Measurements from ENCODE around the gene DNHD1. TPM values are rescaled to one million over a fixed set of nuclear protein-coding genes. Genes with fewer than 3 reads are reported as not detected.

The DNHD1 gene
- total and polyA plus RNA-seq, 2 of the 8 experiments (the other 6 are each of a cell fraction or from before 2014, with no cell fraction given) = 5.0 to 6.8 TPM

DNA sequence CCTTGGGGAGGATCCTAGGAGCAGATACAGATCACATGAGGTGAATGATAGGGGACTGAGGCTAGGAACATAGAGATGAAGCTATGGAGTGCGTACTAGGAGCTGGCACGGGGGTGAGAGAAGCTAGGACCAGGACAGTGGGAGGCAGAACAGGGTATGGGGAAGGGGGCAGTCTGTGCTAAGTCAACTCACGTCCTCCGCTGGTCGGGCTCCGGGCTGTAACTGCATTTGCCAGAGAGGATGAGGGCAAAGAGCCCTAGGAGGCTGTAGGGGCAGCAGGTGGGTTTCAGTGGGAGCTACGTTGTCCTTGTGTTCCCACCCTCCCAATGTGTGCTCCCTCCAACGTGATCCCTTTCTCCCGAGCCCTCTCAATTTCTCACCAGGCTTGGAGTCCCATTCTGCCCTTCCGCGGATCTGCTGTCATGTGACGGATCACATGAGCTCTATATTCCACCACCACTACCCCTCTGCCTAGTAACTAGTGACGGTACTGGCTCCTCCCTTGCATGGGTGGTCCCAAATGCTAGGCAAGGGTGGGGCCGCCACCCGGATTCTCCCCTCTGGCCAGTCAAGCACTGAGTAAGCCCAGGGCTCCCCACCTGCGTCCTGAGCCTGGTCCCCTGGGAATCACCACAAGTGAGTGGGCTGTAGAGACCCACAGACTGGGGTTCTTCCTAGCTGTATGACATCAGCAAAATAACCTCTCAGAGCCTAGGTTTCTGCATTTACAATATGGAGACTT, 122.1 kb downstream of the DNHD1 start, which contains the start of gene TPP1 (continued):
- no peak for TF ChIP-seq JUN (IDR thresholded peaks at IDR 0.05; ENCODE audit: low read depth, low read length)
- peak; percentile 67 for TF ChIP-seq KDM4A (IDR thresholded peaks at IDR 0.05; ENCODE audit: low read depth, low read length, severe bottlenecking)
- no peak; the same call in 1 of the 2 replicates for TF ChIP-seq KDM5A (IDR thresholded peaks at IDR 0.05; ENCODE audit: low read length)
- TF ChIP-seq, protein P1, sequence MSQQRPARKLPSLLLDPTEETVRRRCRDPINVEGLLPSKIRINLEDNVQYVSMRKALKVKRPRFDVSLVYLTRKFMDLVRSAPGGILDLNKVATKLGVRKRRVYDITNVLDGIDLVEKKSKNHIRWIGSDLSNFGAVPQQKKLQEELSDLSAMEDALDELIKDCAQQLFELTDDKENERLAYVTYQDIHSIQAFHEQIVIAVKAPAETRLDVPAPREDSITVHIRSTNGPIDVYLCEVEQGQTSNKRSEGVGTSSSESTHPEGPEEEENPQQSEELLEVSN (IDR thresholded peaks at IDR 0.05) = 0 out of 2 replicates have a peak, but pooled peaks have one; percentile 26
- TF ChIP-seq YY1 (IDR thresholded peaks at IDR 0.05; ENCODE audit: low read depth, low read length) = no peak
- peak; percentile 75 for TF ChIP-seq SP1 (IDR thresholded peaks at IDR 0.05; ENCODE audit: low read depth, low read length)
- TF ChIP-seq EGR1 (IDR thresholded peaks at IDR 0.05; ENCODE audit: borderline replicate concordance, low read depth, low read length) = no peak
- no peak for TF ChIP-seq BRCA1 (IDR thresholded peaks at IDR 0.05; ENCODE audit: low read depth, low read length)
- no peak for TF ChIP-seq POU5F1 (IDR thresholded peaks at IDR 0.05; ENCODE audit: low read depth, low read length)
- TF ChIP-seq KDM1A (IDR thresholded peaks at IDR 0.05; ENCODE audit: borderline replicate concordance, low read length) = no peak
- TF ChIP-seq, protein P2, sequence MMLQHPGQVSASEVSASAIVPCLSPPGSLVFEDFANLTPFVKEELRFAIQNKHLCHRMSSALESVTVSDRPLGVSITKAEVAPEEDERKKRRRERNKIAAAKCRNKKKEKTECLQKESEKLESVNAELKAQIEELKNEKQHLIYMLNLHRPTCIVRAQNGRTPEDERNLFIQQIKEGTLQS (IDR thresholded peaks at IDR 0.05; ENCODE audit: insufficient read depth, low read depth, low read length) = peak; percentile 99
- TF ChIP-seq CHD2 (IDR thresholded peaks at IDR 0.05; ENCODE audit: low read length) = 0 out of 2 replicates have a peak, but pooled peaks have one; percentile 31
- no peak for TF ChIP-seq NANOG (IDR thresholded peaks at IDR 0.05; ENCODE audit: insufficient read depth, low read depth, low read length, poor library complexity, severe bottlenecking)
- 0 out of 3 replicates have a peak, but pooled peaks of 1 of the 2 experiments have one; percentile 56 for TF ChIP-seq EP300 (IDR thresholded peaks at IDR 0.05; ENCODE audit: borderline replicate concordance in 1 of 2, low read depth in 2 of 2, low read length in 2 of 2)
- TF ChIP-seq CEBPB (IDR thresholded peaks at IDR 0.05; ENCODE audit: low read depth, low read length) = no peak
- no peak for TF ChIP-seq SIX5 (IDR thresholded peaks at IDR 0.05; ENCODE audit: low read depth, low read length)
- no peak for TF ChIP-seq SIRT6 (IDR thresholded peaks at IDR 0.05; ENCODE audit: low read length)
- TF ChIP-seq BACH1 (IDR thresholded peaks at IDR 0.05; ENCODE audit: low read length) = no peak
- TF ChIP-seq JUND (IDR thresholded peaks at IDR 0.05; ENCODE audit: low read length) = no peak
- TF ChIP-seq CTBP2 (IDR thresholded peaks at IDR 0.05; ENCODE audit: borderline replicate concordance, insufficient read depth, insufficient read length, low read length) = no peak
- no peak for TF ChIP-seq HDAC6 (IDR thresholded peaks at IDR 0.05; ENCODE audit: low read depth, low read length)
- no peak for TF ChIP-seq SAP30 (IDR thresholded peaks at IDR 0.05; ENCODE audit: insufficient read depth, insufficient replicate concordance, low read length)
- TF ChIP-seq EZH2 (IDR thresholded peaks at IDR 0.05; ENCODE audit: low read depth, low read length, severe bottlenecking) = no peak

All from H1 (cell line).